HCT116 (cell line): Measurements from ENCODE around the gene ZNF423. TPM values are rescaled to one million over a fixed set of nuclear protein-coding genes. Genes with fewer than 3 reads are reported as not detected.

Experiments used
- ATAC-seq: fragments of 200-7000 bp; cut with Tn5 transposase; 2 replicates; pipeline ENCODE4 v1.9.1; 2020; ENCODE audit warnings: mild to moderate bottlenecking, moderate library complexity
- BruUV-seq: library from RNA; stranded (reverse); fragments of 400-500 nt; replicated peaks from 2 replicates; lab custom pipeline; 2021; lab: Mats Ljungman, UMichigan
- CTCF ChIA-PET: fragments of 300-600 bp; sonication (Branson Sonifier 250); formaldehyde crosslinking; loops from one replicate; lab custom pipeline; 2021; ENCODE audit warnings: antibody characterized with exemption; lab: Charles Lee
- POLR2A ChIA-PET: fragments of 300-600, 350-600 bp; sonication (Branson Sonifier 250); formaldehyde crosslinking; loops from one replicate; lab custom pipeline; 2021; ENCODE audit warnings: antibody characterized with exemption; lab: Charles Lee
- RAD21 ChIA-PET, 2 experiments: fragments of 300-600 bp; sonication (Branson Sonifier 250); formaldehyde crosslinking; loops; one replicate each; lab custom pipeline; 2023; ENCODE audit warnings: low total read pairs in 2 of 2; ENCODE audit not compliant: uncharacterized antibody in 2 of 2, unreplicated experiment in 2 of 2, low non-redundant PET in 1 of 2; lab: Charles Lee
- DNase-seq: peaks from one replicate; pipeline ENCODE4 v3.0.0-alpha.2; 2010; ENCODE audit warnings: low read depth, low spot score
- H2AFZ ChIP-seq: fragments of 200-600 bp; shearing (Covaris generic), sonication (generic); 2 replicates; pipeline ENCODE4 v1.6.1; 2017; ENCODE audit warnings: low read depth, mixed run types, mixed read lengths, antibody characterized with exemption, low read length; ENCODE audit not compliant: poor library complexity, severe bottlenecking
- H3K27ac ChIP-seq: 2 replicates; pipeline ENCODE4 v1.5.1; 2012; ENCODE audit warnings: low read depth, low read length
- H3K27me3 ChIP-seq: fragments of 200-600 bp; sonication (generic); 2 replicates; pipeline ENCODE4 v1.6.1; 2016; ENCODE audit warnings: mixed run types, low read length, mixed read lengths; ENCODE audit not compliant: insufficient read depth
- H3K36me3 ChIP-seq, 2 experiments: fragments of 200-500 bp in 1 of 2; fragments of 200-600 bp in 1 of 2; sonication (Bioruptor generic) in 1 of 2; sonication (generic) in 1 of 2; 2 replicates each; pipeline versions ENCODE4 v1.5.1 to v1.6.1; 2014 to 2016; ENCODE audit warnings: low read length in 2 of 2, inconsistent platforms in 1 of 2, mixed read lengths in 1 of 2, mixed run types in 1 of 2; ENCODE audit not compliant: insufficient read depth in 2 of 2, control insufficient read depth in 1 of 2
- H3K4me1 ChIP-seq, 2 experiments: fragments of 200-600 bp in 1 of 2; sonication (generic) in 1 of 2; 2 replicates each; pipeline versions ENCODE4 v1.5.1 to v1.6.1; 2012 to 2017; ENCODE audit warnings: low read length in 2 of 2, inconsistent platforms in 1 of 2, mild to moderate bottlenecking in 1 of 2, mixed read lengths in 1 of 2, mixed run types in 1 of 2, moderate library complexity in 1 of 2; ENCODE audit not compliant: insufficient read depth in 2 of 2, control insufficient read depth in 1 of 2
- H3K4me2 ChIP-seq: fragments of 200-600 bp; sonication (generic); 2 replicates; pipeline ENCODE4 v1.6.1; 2017; ENCODE audit warnings: mixed run types, low read length, mixed read lengths
- H3K4me3 ChIP-seq, 2 experiments: fragments of 200-600 bp in 1 of 2; sonication (generic) in 1 of 2; replicated peaks in 1 of 2; 2 replicates each; pipeline ENCODE4 v1.5.1; 2011 to 2016; ENCODE audit warnings: low read length in 2 of 2, control low read depth in 1 of 2, low read depth in 1 of 2, mild to moderate bottlenecking in 1 of 2, mixed read lengths in 1 of 2, mixed run types in 1 of 2
- H3K79me2 ChIP-seq: fragments of 200-600 bp; sonication (generic); 2 replicates; pipeline ENCODE4 v1.6.1; 2017; ENCODE audit warnings: mild to moderate bottlenecking, mixed run types, low read length, moderate library complexity, mixed read lengths; ENCODE audit not compliant: insufficient read depth
- H3K9ac ChIP-seq: fragments of 200-600 bp; sonication (generic); 2 replicates; pipeline ENCODE4 v1.6.1; 2016; ENCODE audit warnings: low read length, mixed read lengths
- H3K9me2 ChIP-seq: fragments of 200-600 bp; sonication (generic), shearing (Covaris generic); 2 replicates; pipeline ENCODE4 v1.6.1; 2017; ENCODE audit warnings: mixed run types, mild to moderate bottlenecking, moderate library complexity; ENCODE audit not compliant: insufficient read depth
- H3K9me3 ChIP-seq, 2 experiments: fragments of 200-500 bp in 1 of 2; fragments of 200-600 bp in 1 of 2; sonication (Bioruptor generic) in 1 of 2; sonication (generic) in 1 of 2; 2 replicates each; pipeline ENCODE4 v1.6.1; 2014 to 2017; ENCODE audit warnings: low read length in 2 of 2, mixed read lengths in 2 of 2, inconsistent platforms in 1 of 2, low read depth in 1 of 2, mild to moderate bottlenecking in 1 of 2, mixed run types in 1 of 2, moderate library complexity in 1 of 2; ENCODE audit not compliant: control insufficient read depth in 1 of 2, insufficient read depth in 1 of 2
- H4K20me1 ChIP-seq: fragments of 200-600 bp; sonication (generic), shearing (Covaris generic); 2 replicates; pipeline ENCODE4 v1.6.1; 2017; ENCODE audit warnings: mixed run types, mild to moderate bottlenecking, moderate library complexity; ENCODE audit not compliant: insufficient read depth
- ATF3 ChIP-seq: IDR thresholded peaks from 2 replicates; pipeline ENCODE4 v1.6.1; 2012
- CBX3 ChIP-seq: IDR thresholded peaks from 2 replicates; pipeline ENCODE4 v1.6.1; 2012; ENCODE audit warnings: low read depth
- CTCF ChIP-seq, 3 experiments: fragments of 200-600 bp in 1 of 3; sonication (generic) in 1 of 3; IDR thresholded peaks in 2 of 3; conservative IDR thresholded peaks in 1 of 3; 2 replicates each; pipeline ENCODE4 v1.5.1; 2012 to 2017; ENCODE audit warnings: low read depth in 2 of 3, low read length in 2 of 3, antibody characterized with exemption in 1 of 3, borderline replicate concordance in 1 of 3, control low read depth in 1 of 3, mild to moderate bottlenecking in 1 of 3, mixed read lengths in 1 of 3, mixed run types in 1 of 3, moderate library complexity in 1 of 3; ENCODE audit not compliant: insufficient read depth in 1 of 3
- FOSL1 ChIP-seq: IDR thresholded peaks from 2 replicates; pipeline ENCODE4 v1.6.1; 2012; ENCODE audit warnings: low read depth
- MAX ChIP-seq: IDR thresholded peaks from 2 replicates; pipeline ENCODE4 v1.6.1; 2012
- POLR2AphosphoS5 ChIP-seq: IDR thresholded peaks from 2 replicates; pipeline ENCODE4 v1.6.1; 2011; ENCODE audit warnings: mild to moderate bottlenecking, low read depth, low read length, moderate library complexity
- SIN3A ChIP-seq: IDR thresholded peaks from 2 replicates; pipeline ENCODE4 v1.6.1; 2012; ENCODE audit warnings: low read depth
- SP1 ChIP-seq: IDR thresholded peaks from 2 replicates; pipeline ENCODE4 v1.6.1; 2012; ENCODE audit warnings: low read depth
- SRF ChIP-seq: IDR thresholded peaks from 2 replicates; pipeline ENCODE4 v1.6.1; 2012; ENCODE audit warnings: low read depth
- ZBTB33 ChIP-seq: IDR thresholded peaks from 2 replicates; pipeline ENCODE4 v1.6.1; 2011; ENCODE audit warnings: mild to moderate bottlenecking, low read length, moderate library complexity; ENCODE audit not compliant: insufficient replicate concordance; ENCODE audit errors: extremely low read depth
- ZFX ChIP-seq: fragments of 450-650 bp; IDR thresholded peaks from 2 replicates; pipeline ENCODE4 v1.6.1; 2017
- intact Hi-C: fragments of 100-400 bp; cut with micrococcal nuclease; formaldehyde crosslinking; loops from 2 replicates; pipeline ENCODE4 v1.10.0; 2022
- total RNA-seq: library from RNA; stranded (reverse); gene quantifications from one replicate; pipeline ENCODE4 v1.2.1, GENCODE V29; 2021; ENCODE audit not compliant: unreplicated experiment

The ZNF423 gene
- total RNA-seq, 1 experiment from 2014 or later, result 0.22 TPM

DNA sequence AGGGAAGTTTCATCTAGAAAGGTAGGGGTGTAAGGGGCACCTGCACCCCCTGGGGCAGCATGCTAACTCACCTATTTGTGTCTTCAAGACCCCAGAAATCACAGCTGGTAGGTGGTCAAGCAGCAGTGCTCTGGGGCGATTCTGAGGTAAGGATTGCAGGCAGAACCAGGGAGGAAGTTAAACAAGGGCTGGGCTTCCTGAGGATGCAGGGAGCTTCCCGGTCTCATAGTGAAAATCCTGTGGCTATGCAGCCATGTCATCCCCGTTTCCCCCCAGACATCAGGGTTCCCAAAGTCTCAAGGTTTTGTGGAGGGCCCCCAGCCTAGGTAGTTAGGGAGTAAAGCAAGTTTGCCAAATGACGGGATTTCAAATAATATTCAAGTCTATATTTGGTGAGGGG lies 403.8 kb downstream of the ZNF423 start:
- ATAC-seq (no peak), DNase-seq (no peak)
- BruUV-seq, result no TSS peak
- Histone ChIP-seq H4K20me1 (no peaks in the 10 kb centered on the region), H3K27me3 (peaks cover 30% of the 10 kb centered on the region), H3K4me1 (peaks cover 0 to 3% of the 10 kb centered on the region in 2 experiments; a peak in 1 of 4 replicates), H3K9ac (no peak overlapping the region), H2AFZ (no peak overlapping the region), H3K79me2 (no peaks in the 10 kb centered on the region), H3K36me3 (no peaks in the 10 kb centered on the region), H3K9me2 (no peaks in the 10 kb centered on the region), H3K4me3 (no peak overlapping the region), H3K27ac (no peak overlapping the region), H3K4me2 (no peak overlapping the region), H3K9me3 (no peaks in the 10 kb centered on the region)
- no peak for TF ChIP-seq ATF3
- no peak for TF ChIP-seq POLR2AphosphoS5
- TF ChIP-seq SIN3A, result no peak
- TF ChIP-seq FOSL1, result no peak
- no peak for TF ChIP-seq ZFX
- ChIA-PET CTCF (no interaction called here), RAD21 (no interaction called here), POLR2A (no interaction called here)
- intact Hi-C loops, result no loop called here

DNA sequence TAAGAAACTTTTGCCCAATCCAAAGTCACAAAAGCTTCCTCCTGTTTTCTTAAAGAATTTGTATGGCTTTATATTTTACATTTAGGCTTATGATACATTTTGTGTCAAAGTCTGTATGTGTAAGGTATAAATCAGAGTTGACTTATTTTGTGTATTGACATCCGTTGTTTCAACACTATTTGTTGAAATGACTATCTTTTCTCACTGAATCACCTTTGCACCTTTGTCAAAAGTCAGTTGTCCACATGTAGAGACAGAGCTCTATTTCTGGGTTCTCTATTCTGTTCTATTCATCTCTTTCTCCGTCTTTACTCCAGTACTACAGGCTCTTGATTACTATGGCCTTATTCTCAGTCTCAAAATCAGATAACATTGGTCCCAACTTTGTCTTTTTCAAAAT lies 409.1 kb downstream of the ZNF423 start:
- Histone ChIP-seq H3K4me2 (no peak overlapping the region), H3K4me1 (no peaks in the 10 kb centered on the region), H3K27me3 (peaks cover 74% of the 10 kb centered on the region), H3K9me3 (no peaks in the 10 kb centered on the region), H4K20me1 (no peaks in the 10 kb centered on the region), H3K9me2 (no peaks in the 10 kb centered on the region), H3K4me3 (no peak overlapping the region), H3K27ac (no peak overlapping the region), H3K9ac (no peak overlapping the region), H2AFZ (no peak overlapping the region), H3K36me3 (no peaks in the 10 kb centered on the region), H3K79me2 (no peaks in the 10 kb centered on the region)
- CTCF ChIA-PET, result no interaction called here
- no peak for DNase-seq
- ATAC-seq, result no peak
- TF ChIP-seq SRF, result no peak
- TF ChIP-seq CBX3, result no peak
- TF ChIP-seq ZBTB33, result no peak
- TF ChIP-seq MAX, result no peak
- no peak for TF ChIP-seq CTCF (IDR thresholded peaks at IDR 0.05 in 2 of 3, conservative IDR thresholded peaks at IDR 0.05 in 1 of 3; ENCODE audit: borderline replicate concordance in 1 of 3, insufficient read depth in 1 of 3, low read depth in 2 of 3, low read length in 2 of 3)
- TF ChIP-seq SP1, result no peak
- POLR2A ChIA-PET, result no interaction called here
- intact Hi-C loops, result no loop called here
- no TSS peak for BruUV-seq
- RAD21 ChIA-PET, result no interaction called here
